DOHH2 (cell line): ENCODE results near the gene SMARCD1.
A peak's percentile ranks its signal among the peaks of the same experiment; 100 is the strongest.

ENCODE experiments used
- H3F3A ChIP-seq: fragments of 200-600 bp; sonication (generic), shearing (Covaris generic); 2 replicates; pipeline ENCODE4 v1.6.0; 2016; ENCODE audit warnings: antibody characterized with exemption, mild to moderate bottlenecking; ENCODE audit not compliant: control insufficient read depth, insufficient read depth
- H3K27ac ChIP-seq: fragments of 200-600 bp; sonication (generic); 2 replicates; pipeline ENCODE4 v1.5.1; 2014; ENCODE audit warnings: low read depth, mild to moderate bottlenecking, low read length, moderate library complexity
- H3K27me3 ChIP-seq: fragments of 200-600 bp; sonication (generic); 2 replicates; pipeline ENCODE4 v1.6.1; 2014; ENCODE audit warnings: mild to moderate bottlenecking, low read length, mixed read lengths; ENCODE audit not compliant: control insufficient read depth
- H3K36me3 ChIP-seq: fragments of 200-600 bp; sonication (generic); 2 replicates; pipeline ENCODE4 v1.6.1; 2014; ENCODE audit warnings: mild to moderate bottlenecking, low read length, moderate library complexity, mixed read lengths; ENCODE audit not compliant: control insufficient read depth
- H3K4me1 ChIP-seq: fragments of 200-600 bp; sonication (generic); 2 replicates; pipeline ENCODE4 v1.6.1; 2014; ENCODE audit warnings: mild to moderate bottlenecking, low read length, mixed read lengths; ENCODE audit not compliant: control insufficient read depth
- H3K4me2 ChIP-seq: fragments of 200-600 bp; sonication (generic); 2 replicates; pipeline ENCODE4 v1.6.0; 2014; ENCODE audit warnings: mild to moderate bottlenecking, low read length, moderate library complexity
- H3K4me3 ChIP-seq: fragments of 200-600 bp; sonication (generic); 2 replicates; pipeline ENCODE4 v1.5.1; 2014; ENCODE audit warnings: mild to moderate bottlenecking, low read length, mixed read lengths
- H3K79me2 ChIP-seq: fragments of 200-600 bp; sonication (generic); 2 replicates; pipeline ENCODE4 v1.6.1; 2014; ENCODE audit warnings: mild to moderate bottlenecking, low read length, mixed read lengths; ENCODE audit not compliant: control insufficient read depth
- H3K9me2 ChIP-seq: fragments of 200-600 bp; sonication (generic); replicated peaks from 2 replicates; pipeline ENCODE4 v1.6.1; 2014; ENCODE audit warnings: mild to moderate bottlenecking, low read length, mixed read lengths; ENCODE audit not compliant: control insufficient read depth
- H3K9me3 ChIP-seq: fragments of 200-600 bp; sonication (generic); 2 replicates; pipeline ENCODE4 v1.6.1; 2014; ENCODE audit warnings: antibody characterized with exemption, low read length, mixed read lengths; ENCODE audit not compliant: control insufficient read depth, insufficient read depth
- H4K20me1 ChIP-seq: fragments of 200-600 bp; sonication (generic); 2 replicates; pipeline ENCODE4 v1.6.0; 2014; ENCODE audit warnings: low read depth, mild to moderate bottlenecking, antibody characterized with exemption, low read length, moderate library complexity; ENCODE audit not compliant: control insufficient read depth, insufficient read depth
- CTCF ChIP-seq: fragments of 200-600 bp; sonication (generic); IDR thresholded peaks from one replicate; pipeline ENCODE4 v1.5.1; 2014; ENCODE audit warnings: antibody characterized with exemption, mild to moderate bottlenecking, low read depth, low read length; ENCODE audit not compliant: poor library complexity, severe bottlenecking
- EZH2phosphoT487 ChIP-seq: fragments of 200-600 bp; sonication (generic); IDR thresholded peaks from 2 replicates; pipeline ENCODE4 v1.6.1; 2017; ENCODE audit warnings: borderline replicate concordance, mild to moderate bottlenecking, antibody characterized with exemption, low read length, moderate library complexity, mixed read lengths

The SMARCD1 gene

GRCh38 chr12:50111395-50111692 lies 26.2 kb downstream of the SMARCD1 start:
- no peaks in the 10 kb centered on the region for H3K9me2 ChIP-seq
- H3K27ac ChIP-seq, result peak overlapping the region; percentile 63
- H3F3A ChIP-seq, result peaks cover 6% of the 10 kb centered on the region; the same call in 1 of the 2 replicates
- H3K9me3 ChIP-seq, result no peaks in the 10 kb centered on the region
- peaks cover 9% of the 10 kb centered on the region for H3K36me3 ChIP-seq
- no peaks in the 10 kb centered on the region for H3K27me3 ChIP-seq
- H3K4me1 ChIP-seq, result peaks cover 31% of the 10 kb centered on the region
- H4K20me1 ChIP-seq, result no peaks in the 10 kb centered on the region
- TF ChIP-seq EZH2phosphoT487, result no peak
- TF ChIP-seq CTCF, result peak; percentile 100
- peak overlapping the region; percentile 97 for H3K4me2 ChIP-seq
- H3K4me3 ChIP-seq, result peak overlapping the region; percentile 73
- H3K79me2 ChIP-seq, result peaks cover 42% of the 10 kb centered on the region

GRCh38 chr12:50111693-50112455 lies 26.7 kb downstream of the SMARCD1 start, which contains the start of gene COX14:
Gene COX14 (plus strand): TSS chr12:50112236. CDS start chr12:50120044, 7,808 bp downstream.
- Histone ChIP-seq H3K9me3 (no peaks in the 10 kb centered on the region), H3K27ac (peak within 1 kb of the TSS; percentile 72), H3K4me3 (peak within 1 kb of the TSS; percentile 92), H3F3A (peaks cover 6% of the 10 kb centered on the region; the same call in 1 of the 2 replicates), H3K4me2 (peak within 1 kb of the TSS; percentile 97), H3K36me3 (peaks cover 14% of the 10 kb centered on the region), H3K9me2 (no peaks in the 10 kb centered on the region), H3K27me3 (no peaks in the 10 kb centered on the region), H3K79me2 (peaks cover 47% of the 10 kb centered on the region), H4K20me1 (no peaks in the 10 kb centered on the region), H3K4me1 (peaks cover 31% of the 10 kb centered on the region)
- TF ChIP-seq CTCF (no peak), EZH2phosphoT487 (no peak)

GRCh38 chr12:50112456-50113218 lies 27.5 kb downstream of the SMARCD1 start:
- Histone ChIP-seq H4K20me1 (no peaks in the 10 kb centered on the region), H3K27me3 (no peaks in the 10 kb centered on the region), H3F3A (peaks cover 6% of the 10 kb centered on the region; the same call in 1 of the 2 replicates), H3K79me2 (peaks cover 54% of the 10 kb centered on the region), H3K4me2 (peak overlapping the region; percentile 76), H3K9me2 (no peaks in the 10 kb centered on the region), H3K9me3 (no peaks in the 10 kb centered on the region), H3K36me3 (peaks cover 17% of the 10 kb centered on the region), H3K27ac (peak overlapping the region; percentile 72), H3K4me3 (peak overlapping the region; percentile 92), H3K4me1 (peaks cover 31% of the 10 kb centered on the region)
- TF ChIP-seq CTCF, result no peak
- TF ChIP-seq EZH2phosphoT487, result no peak
